Testis (tissue), 2 donors: Measurements from ENCODE around the gene KCNA5.

Experiments
- CTCF ChIP-seq, 3 experiments: fragments of 450-650 bp in 2 of 3; fragments of 200-600 bp in 1 of 3; sonication (generic) in 1 of 3; IDR thresholded peaks; one replicate each; pipeline ENCODE4 v1.5.1; 2016 to 2019; ENCODE audit warnings: antibody characterized with exemption in 3 of 3, mild to moderate bottlenecking in 2 of 3, moderate library complexity in 1 of 3
- POLR2A ChIP-seq: fragments of 450-650 bp; IDR thresholded peaks from one replicate; pipeline ENCODE4 v1.6.1; 2017; ENCODE audit warnings: antibody characterized with exemption, mild to moderate bottlenecking, moderate library complexity

- TF ChIP-seq CTCF (IDR thresholded peaks at IDR 0.05) (no peak), POLR2A (no peak)
Observed at GRCh38 chr12:5017638-5018348, 25.9 kb upstream of the KCNA5 start.
